HCT116 (cell line): ENCODE measurements around the gene ERCC5. TPM values are rescaled to one million over a fixed set of nuclear protein-coding genes. Genes with fewer than 3 reads are reported as not detected.

Experiments used
- ATAC-seq: fragments of 200-7000 bp; cut with Tn5 transposase; 2 replicates; pipeline ENCODE4 v1.9.1; 2020; ENCODE audit warnings: mild to moderate bottlenecking, moderate library complexity
- BruUV-seq: library from RNA; stranded (reverse); fragments of 400-500 nt; replicated peaks from 2 replicates; lab custom pipeline; 2021; lab: Mats Ljungman, UMichigan
- CTCF ChIA-PET: fragments of 300-600 bp; sonication (Branson Sonifier 250); formaldehyde crosslinking; loops from one replicate; lab custom pipeline; 2021; ENCODE audit warnings: antibody characterized with exemption; lab: Charles Lee
- POLR2A ChIA-PET: fragments of 300-600, 350-600 bp; sonication (Branson Sonifier 250); formaldehyde crosslinking; loops from one replicate; lab custom pipeline; 2021; ENCODE audit warnings: antibody characterized with exemption; lab: Charles Lee
- RAD21 ChIA-PET, 2 experiments: fragments of 300-600 bp; sonication (Branson Sonifier 250); formaldehyde crosslinking; loops; one replicate each; lab custom pipeline; 2023; ENCODE audit warnings: low total read pairs in 2 of 2; ENCODE audit not compliant: uncharacterized antibody in 2 of 2, unreplicated experiment in 2 of 2, low non-redundant PET in 1 of 2; lab: Charles Lee
- DNase-seq: peaks from one replicate; pipeline ENCODE4 v3.0.0-alpha.2; 2010; ENCODE audit warnings: low read depth, low spot score
- H2AFZ ChIP-seq: fragments of 200-600 bp; shearing (Covaris generic), sonication (generic); 2 replicates; pipeline ENCODE4 v1.6.1; 2017; ENCODE audit warnings: low read depth, mixed run types, mixed read lengths, antibody characterized with exemption, low read length; ENCODE audit not compliant: poor library complexity, severe bottlenecking
- H3K27ac ChIP-seq: 2 replicates; pipeline ENCODE4 v1.5.1; 2012; ENCODE audit warnings: low read depth, low read length
- H3K27me3 ChIP-seq: fragments of 200-600 bp; sonication (generic); 2 replicates; pipeline ENCODE4 v1.6.1; 2016; ENCODE audit warnings: mixed run types, low read length, mixed read lengths; ENCODE audit not compliant: insufficient read depth
- H3K36me3 ChIP-seq, 2 experiments: fragments of 200-500 bp in 1 of 2; fragments of 200-600 bp in 1 of 2; sonication (Bioruptor generic) in 1 of 2; sonication (generic) in 1 of 2; 2 replicates each; pipeline versions ENCODE4 v1.5.1 to v1.6.1; 2014 to 2016; ENCODE audit warnings: low read length in 2 of 2, inconsistent platforms in 1 of 2, mixed read lengths in 1 of 2, mixed run types in 1 of 2; ENCODE audit not compliant: insufficient read depth in 2 of 2, control insufficient read depth in 1 of 2
- H3K4me1 ChIP-seq, 2 experiments: fragments of 200-600 bp in 1 of 2; sonication (generic) in 1 of 2; 2 replicates each; pipeline versions ENCODE4 v1.5.1 to v1.6.1; 2012 to 2017; ENCODE audit warnings: low read length in 2 of 2, inconsistent platforms in 1 of 2, mild to moderate bottlenecking in 1 of 2, mixed read lengths in 1 of 2, mixed run types in 1 of 2, moderate library complexity in 1 of 2; ENCODE audit not compliant: insufficient read depth in 2 of 2, control insufficient read depth in 1 of 2
- H3K4me2 ChIP-seq: fragments of 200-600 bp; sonication (generic); 2 replicates; pipeline ENCODE4 v1.6.1; 2017; ENCODE audit warnings: mixed run types, low read length, mixed read lengths
- H3K4me3 ChIP-seq, 2 experiments: fragments of 200-600 bp in 1 of 2; sonication (generic) in 1 of 2; replicated peaks in 1 of 2; 2 replicates each; pipeline ENCODE4 v1.5.1; 2011 to 2016; ENCODE audit warnings: low read length in 2 of 2, control low read depth in 1 of 2, low read depth in 1 of 2, mild to moderate bottlenecking in 1 of 2, mixed read lengths in 1 of 2, mixed run types in 1 of 2
- H3K79me2 ChIP-seq: fragments of 200-600 bp; sonication (generic); 2 replicates; pipeline ENCODE4 v1.6.1; 2017; ENCODE audit warnings: mild to moderate bottlenecking, mixed run types, low read length, moderate library complexity, mixed read lengths; ENCODE audit not compliant: insufficient read depth
- H3K9ac ChIP-seq: fragments of 200-600 bp; sonication (generic); 2 replicates; pipeline ENCODE4 v1.6.1; 2016; ENCODE audit warnings: low read length, mixed read lengths
- H3K9me2 ChIP-seq: fragments of 200-600 bp; sonication (generic), shearing (Covaris generic); 2 replicates; pipeline ENCODE4 v1.6.1; 2017; ENCODE audit warnings: mixed run types, mild to moderate bottlenecking, moderate library complexity; ENCODE audit not compliant: insufficient read depth
- H3K9me3 ChIP-seq, 2 experiments: fragments of 200-500 bp in 1 of 2; fragments of 200-600 bp in 1 of 2; sonication (Bioruptor generic) in 1 of 2; sonication (generic) in 1 of 2; 2 replicates each; pipeline ENCODE4 v1.6.1; 2014 to 2017; ENCODE audit warnings: low read length in 2 of 2, mixed read lengths in 2 of 2, inconsistent platforms in 1 of 2, low read depth in 1 of 2, mild to moderate bottlenecking in 1 of 2, mixed run types in 1 of 2, moderate library complexity in 1 of 2; ENCODE audit not compliant: control insufficient read depth in 1 of 2, insufficient read depth in 1 of 2
- H4K20me1 ChIP-seq: fragments of 200-600 bp; sonication (generic), shearing (Covaris generic); 2 replicates; pipeline ENCODE4 v1.6.1; 2017; ENCODE audit warnings: mixed run types, mild to moderate bottlenecking, moderate library complexity; ENCODE audit not compliant: insufficient read depth
- ELF1 ChIP-seq: IDR thresholded peaks from 2 replicates; pipeline ENCODE4 v1.6.1; 2012; ENCODE audit warnings: low read depth, borderline replicate concordance
- POLR2AphosphoS5 ChIP-seq: IDR thresholded peaks from 2 replicates; pipeline ENCODE4 v1.6.1; 2011; ENCODE audit warnings: mild to moderate bottlenecking, low read depth, low read length, moderate library complexity
- SIN3A ChIP-seq: IDR thresholded peaks from 2 replicates; pipeline ENCODE4 v1.6.1; 2012; ENCODE audit warnings: low read depth
- YY1 ChIP-seq: IDR thresholded peaks from 2 replicates; pipeline ENCODE4 v1.6.1; 2011; ENCODE audit warnings: low read length, low read depth, moderate library complexity, mild to moderate bottlenecking; ENCODE audit not compliant: insufficient replicate concordance; ENCODE audit errors: extremely low read depth
- intact Hi-C: fragments of 100-400 bp; cut with micrococcal nuclease; formaldehyde crosslinking; loops from 2 replicates; pipeline ENCODE4 v1.10.0; 2022
- total RNA-seq: library from RNA; stranded (reverse); gene quantifications from one replicate; pipeline ENCODE4 v1.2.1, GENCODE V29; 2021; ENCODE audit not compliant: unreplicated experiment
- TF ChIP-seq, protein P1 (sequence below): IDR thresholded peaks from 2 replicates; pipeline ENCODE4 v1.6.1; 2012; ENCODE audit warnings: low read depth
- TF ChIP-seq, protein P2 (sequence below): IDR thresholded peaks from 2 replicates; pipeline ENCODE4 v1.6.1; 2012

Gene ERCC5
- total RNA-seq, 1 experiment from 2014 or later, result 25.6 TPM

DNA sequence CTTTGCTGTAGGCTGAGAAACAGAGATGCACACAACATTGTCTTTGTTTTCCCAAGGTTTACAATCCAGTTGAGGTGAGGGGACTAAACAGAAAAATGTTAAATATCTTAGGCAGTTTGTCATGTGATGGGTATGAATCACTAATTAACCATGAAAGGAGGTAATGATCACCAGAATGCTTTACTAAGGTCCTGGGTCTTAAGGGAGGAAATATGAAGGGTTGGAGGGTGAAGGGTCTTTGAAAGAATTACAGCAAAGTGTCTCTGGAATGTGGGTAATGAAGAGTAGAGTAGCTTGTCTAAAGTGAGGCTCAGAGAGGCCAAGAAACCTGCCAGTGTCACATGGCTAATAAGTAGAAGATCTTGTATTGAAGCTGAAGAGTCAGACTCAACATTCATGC lies 27.9 kb upstream of the ERCC5 start:
- H3K4me3 ChIP-seq, result no peak overlapping the region
- H3K27me3 ChIP-seq, result no peaks in the 10 kb centered on the region
- no peaks in the 10 kb centered on the region for H3K9me3 ChIP-seq
- H3K4me2 ChIP-seq, result no peak overlapping the region
- H3K9ac ChIP-seq, result no peak overlapping the region
- ChIA-PET CTCF (no interaction called here), POLR2A (no interaction called here), RAD21 (no interaction called here)
- H4K20me1 ChIP-seq, result no peaks in the 10 kb centered on the region
- no peak overlapping the region for H3K27ac ChIP-seq
- H3K79me2 ChIP-seq, result peaks cover 11% of the 10 kb centered on the region
- H2AFZ ChIP-seq, result no peak overlapping the region
- DNase-seq, result no peak
- peaks cover 8 to 10% of the 10 kb centered on the region in 2 experiments; a peak in 2 of 4 replicates for H3K36me3 ChIP-seq
- H3K9me2 ChIP-seq, result no peaks in the 10 kb centered on the region
- BruUV-seq, result no TSS peak
- TF ChIP-seq, protein P1, sequence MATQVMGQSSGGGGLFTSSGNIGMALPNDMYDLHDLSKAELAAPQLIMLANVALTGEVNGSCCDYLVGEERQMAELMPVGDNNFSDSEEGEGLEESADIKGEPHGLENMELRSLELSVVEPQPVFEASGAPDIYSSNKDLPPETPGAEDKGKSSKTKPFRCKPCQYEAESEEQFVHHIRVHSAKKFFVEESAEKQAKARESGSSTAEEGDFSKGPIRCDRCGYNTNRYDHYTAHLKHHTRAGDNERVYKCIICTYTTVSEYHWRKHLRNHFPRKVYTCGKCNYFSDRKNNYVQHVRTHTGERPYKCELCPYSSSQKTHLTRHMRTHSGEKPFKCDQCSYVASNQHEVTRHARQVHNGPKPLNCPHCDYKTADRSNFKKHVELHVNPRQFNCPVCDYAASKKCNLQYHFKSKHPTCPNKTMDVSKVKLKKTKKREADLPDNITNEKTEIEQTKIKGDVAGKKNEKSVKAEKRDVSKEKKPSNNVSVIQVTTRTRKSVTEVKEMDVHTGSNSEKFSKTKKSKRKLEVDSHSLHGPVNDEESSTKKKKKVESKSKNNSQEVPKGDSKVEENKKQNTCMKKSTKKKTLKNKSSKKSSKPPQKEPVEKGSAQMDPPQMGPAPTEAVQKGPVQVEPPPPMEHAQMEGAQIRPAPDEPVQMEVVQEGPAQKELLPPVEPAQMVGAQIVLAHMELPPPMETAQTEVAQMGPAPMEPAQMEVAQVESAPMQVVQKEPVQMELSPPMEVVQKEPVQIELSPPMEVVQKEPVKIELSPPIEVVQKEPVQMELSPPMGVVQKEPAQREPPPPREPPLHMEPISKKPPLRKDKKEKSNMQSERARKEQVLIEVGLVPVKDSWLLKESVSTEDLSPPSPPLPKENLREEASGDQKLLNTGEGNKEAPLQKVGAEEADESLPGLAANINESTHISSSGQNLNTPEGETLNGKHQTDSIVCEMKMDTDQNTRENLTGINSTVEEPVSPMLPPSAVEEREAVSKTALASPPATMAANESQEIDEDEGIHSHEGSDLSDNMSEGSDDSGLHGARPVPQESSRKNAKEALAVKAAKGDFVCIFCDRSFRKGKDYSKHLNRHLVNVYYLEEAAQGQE, result no peak
- TF ChIP-seq POLR2AphosphoS5, result no peak
- TF ChIP-seq ELF1, result no peak
- no peak for TF ChIP-seq YY1
- no peak for TF ChIP-seq SIN3A
- TF ChIP-seq, protein P2, sequence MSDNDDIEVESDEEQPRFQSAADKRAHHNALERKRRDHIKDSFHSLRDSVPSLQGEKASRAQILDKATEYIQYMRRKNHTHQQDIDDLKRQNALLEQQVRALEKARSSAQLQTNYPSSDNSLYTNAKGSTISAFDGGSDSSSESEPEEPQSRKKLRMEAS, result no peak
- intact Hi-C loops, result no loop called here
- H3K4me1 ChIP-seq, result no peaks in the 10 kb centered on the region
- ATAC-seq, result no peak
